Activated CD8-positive, alpha-beta memory T cell treated with anti-CD3 and anti-CD28 coated beads, Interleukin-2, amount 50 U/mL, for 1 hour (primary cell): ENCODE measurements around the gene SPACDR.
A peak's percentile ranks its signal among the peaks of the same experiment; 100 is the strongest.

ENCODE experiments used
- DNase-seq: peaks from one replicate; pipeline ENCODE4 v3.0.0-alpha.2; 2020; ENCODE audit errors: extremely low read depth

The SPACDR gene

GRCh38 chr7:100435401-100436304, 28.4 kb downstream of the SPACDR start:
- DNase-seq = no peak

- no peak for DNase-seq
Observed at GRCh38 chr7:100434297-100435144, 29.5 kb downstream of the SPACDR start.

GRCh38 chr7:100433592-100434296, 30.3 kb downstream of the SPACDR start:
- DNase-seq = no peak

GRCh38 chr7:100433276-100433591, 30.8 kb downstream of the SPACDR start:
- DNase-seq = no peak

- DNase-seq = no peak
Observed at GRCh38 chr7:100432621-100433275, 31.3 kb downstream of the SPACDR start.

GRCh38 chr7:100432053-100432452, 32.0 kb downstream of the SPACDR start:
- no peak for DNase-seq

GRCh38 chr7:100431286-100431735, 32.7 kb downstream of the SPACDR start:
- no peak for DNase-seq

- DNase-seq = no peak
Observed at GRCh38 chr7:100430493-100431285, 33.4 kb downstream of the SPACDR start.

GRCh38 chr7:100429637-100430492, 34.2 kb downstream of the SPACDR start, which contains the start of gene MEPCE:
MEPCE (plus strand) TSS chr7:100429831; CDS start chr7:100430019, 188 bp downstream.
- peak; percentile 92 for DNase-seq

- DNase-seq = peak; percentile 100
Observed at GRCh38 chr7:100428967-100429636, 35.0 kb downstream of the SPACDR start.

- DNase-seq = peak; percentile 92
Observed at GRCh38 chr7:100428199-100428966, 35.7 kb downstream of the SPACDR start, which contains the start of gene ZCWPW1. ZCWPW1 (minus strand) TSS chr7:100428703; CDS start chr7:100420649, 8,054 bp downstream.

GRCh38 chr7:100427762-100428198, 36.3 kb downstream of the SPACDR start:
- no peak for DNase-seq

GRCh38 chr7:100426516-100426915, 37.5 kb downstream of the SPACDR start:
- DNase-seq = no peak

GRCh38 chr7:100425347-100425746, 38.7 kb downstream of the SPACDR start:
- no peak for DNase-seq

- no peak for DNase-seq
Observed at GRCh38 chr7:100423315-100423714, 40.7 kb downstream of the SPACDR start.

GRCh38 chr7:100419660-100420226, 44.3 kb downstream of the SPACDR start:
- no peak for DNase-seq

GRCh38 chr7:100418930-100419659, 45.0 kb downstream of the SPACDR start:
- DNase-seq = no peak
